ENCODE results near the gene CTRL. TPM values are rescaled to one million over a fixed set of nuclear protein-coding genes. Genes with fewer than 3 reads are reported as not detected.

Gene CTRL
- total RNA-seq, 4 donors from 2014 or later, result 0.87 to 3.6 (median 1.6) TPM

DNA sequence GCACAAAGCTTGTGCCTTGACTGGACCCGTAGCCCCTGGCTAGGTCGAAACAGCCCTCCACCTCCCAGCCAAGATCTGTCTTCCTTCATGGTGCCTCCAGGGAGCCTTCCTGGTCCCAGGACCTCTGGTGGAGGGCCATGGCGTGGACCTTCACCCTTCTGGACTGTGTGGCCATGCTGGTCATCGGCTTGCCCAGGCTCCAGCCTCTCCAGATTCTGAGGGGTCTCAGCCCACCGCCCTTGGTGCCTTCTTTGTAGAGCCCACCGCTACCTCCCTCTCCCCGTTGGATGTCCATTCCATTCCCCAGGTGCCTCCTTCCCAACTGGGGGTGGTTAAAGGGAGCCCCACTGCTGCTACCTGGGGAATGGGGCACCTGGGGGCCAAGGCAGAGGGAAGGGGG lies 3.5 kb downstream of the CTRL start:
- Histone ChIP-seq H3K4me1 (peaks cover 0 to 36% (median 0%) of the 10 kb centered on the region in 4 donors), H3K36me3 (peaks cover 0 to 70% (median 5%) of the 10 kb centered on the region in 3 donors), H3K4me3 (no peak overlapping the region), H3K9me3 (no peaks in the 10 kb centered on the region), H3K27ac (no peak overlapping the region), H3K27me3 (no peaks in the 10 kb centered on the region)
- 83 to 87% methylated on average over 7 of the region's 7 CpGs for WGBS, 2 donors
- no peak for TF ChIP-seq EP300 (IDR thresholded peaks at IDR 0.05)
- no peak for TF ChIP-seq POLR2A (IDR thresholded peaks at IDR 0.05)
- TF ChIP-seq, protein P1, sequence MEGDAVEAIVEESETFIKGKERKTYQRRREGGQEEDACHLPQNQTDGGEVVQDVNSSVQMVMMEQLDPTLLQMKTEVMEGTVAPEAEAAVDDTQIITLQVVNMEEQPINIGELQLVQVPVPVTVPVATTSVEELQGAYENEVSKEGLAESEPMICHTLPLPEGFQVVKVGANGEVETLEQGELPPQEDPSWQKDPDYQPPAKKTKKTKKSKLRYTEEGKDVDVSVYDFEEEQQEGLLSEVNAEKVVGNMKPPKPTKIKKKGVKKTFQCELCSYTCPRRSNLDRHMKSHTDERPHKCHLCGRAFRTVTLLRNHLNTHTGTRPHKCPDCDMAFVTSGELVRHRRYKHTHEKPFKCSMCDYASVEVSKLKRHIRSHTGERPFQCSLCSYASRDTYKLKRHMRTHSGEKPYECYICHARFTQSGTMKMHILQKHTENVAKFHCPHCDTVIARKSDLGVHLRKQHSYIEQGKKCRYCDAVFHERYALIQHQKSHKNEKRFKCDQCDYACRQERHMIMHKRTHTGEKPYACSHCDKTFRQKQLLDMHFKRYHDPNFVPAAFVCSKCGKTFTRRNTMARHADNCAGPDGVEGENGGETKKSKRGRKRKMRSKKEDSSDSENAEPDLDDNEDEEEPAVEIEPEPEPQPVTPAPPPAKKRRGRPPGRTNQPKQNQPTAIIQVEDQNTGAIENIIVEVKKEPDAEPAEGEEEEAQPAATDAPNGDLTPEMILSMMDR (IDR thresholded peaks at IDR 0.05), result no peak
- DNase-seq (ENCODE audit: low spot score in 2 of 2), result no peak

DNA sequence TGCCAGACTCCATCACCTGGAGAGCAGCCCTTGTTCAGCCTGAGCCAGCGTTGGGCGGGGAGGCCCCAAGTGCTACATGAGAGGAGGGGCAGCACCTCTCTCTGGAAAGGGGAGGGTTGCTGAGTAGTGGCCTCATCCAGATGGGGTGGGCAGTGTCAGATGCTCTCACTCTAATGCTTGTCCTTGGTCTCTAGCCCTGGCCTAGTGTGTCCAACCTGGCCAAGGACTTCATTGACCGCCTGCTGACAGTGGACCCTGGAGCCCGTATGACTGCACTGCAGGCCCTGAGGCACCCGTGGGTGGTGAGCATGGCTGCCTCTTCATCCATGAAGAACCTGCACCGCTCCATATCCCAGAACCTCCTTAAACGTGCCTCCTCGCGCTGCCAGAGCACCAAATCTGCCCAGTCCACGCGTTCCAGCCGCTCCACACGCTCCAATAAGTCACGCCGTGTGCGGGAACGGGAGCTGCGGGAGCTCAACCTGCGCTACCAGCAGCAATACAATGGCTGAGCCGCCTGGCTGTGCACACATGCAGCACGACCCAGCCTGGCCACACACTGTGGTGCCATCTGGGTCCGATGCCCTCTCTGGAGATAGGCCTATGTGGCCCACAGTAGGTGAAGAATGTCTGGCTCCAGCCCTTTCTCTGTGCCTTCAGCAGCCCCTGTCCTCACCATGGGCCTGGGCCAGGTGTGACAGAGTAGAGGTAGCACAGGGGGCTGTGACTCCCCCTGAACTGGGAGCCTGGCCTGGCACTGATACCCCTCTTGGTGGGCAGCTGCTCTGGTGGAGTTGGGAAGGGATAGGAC lies 4.3 kb downstream of the CTRL start:
- Histone ChIP-seq H3K27ac (peak overlapping the region in 2 of 4 donors; percentile 7 to 62), H3K4me3 (no peak overlapping the region), H3K27me3 (no peaks in the 10 kb centered on the region), H3K36me3 (peaks cover 0 to 75% (median 5%) of the 10 kb centered on the region in 3 donors), H3K9me3 (no peaks in the 10 kb centered on the region), H3K4me1 (peaks cover 0 to 44% (median 0%) of the 10 kb centered on the region in 4 donors)
- TF ChIP-seq POLR2A (IDR thresholded peaks at IDR 0.05) (no peak), EP300 (IDR thresholded peaks at IDR 0.05) (no peak)
- TF ChIP-seq, protein P1 (IDR thresholded peaks at IDR 0.05), result no peak
- peak in 1 of 2 donors; percentile 10 for DNase-seq (ENCODE audit: low spot score in 2 of 2)
- 83 to 94% methylated on average over 21 to 22 of the region's 22 CpGs for WGBS, 2 donors

DNA sequence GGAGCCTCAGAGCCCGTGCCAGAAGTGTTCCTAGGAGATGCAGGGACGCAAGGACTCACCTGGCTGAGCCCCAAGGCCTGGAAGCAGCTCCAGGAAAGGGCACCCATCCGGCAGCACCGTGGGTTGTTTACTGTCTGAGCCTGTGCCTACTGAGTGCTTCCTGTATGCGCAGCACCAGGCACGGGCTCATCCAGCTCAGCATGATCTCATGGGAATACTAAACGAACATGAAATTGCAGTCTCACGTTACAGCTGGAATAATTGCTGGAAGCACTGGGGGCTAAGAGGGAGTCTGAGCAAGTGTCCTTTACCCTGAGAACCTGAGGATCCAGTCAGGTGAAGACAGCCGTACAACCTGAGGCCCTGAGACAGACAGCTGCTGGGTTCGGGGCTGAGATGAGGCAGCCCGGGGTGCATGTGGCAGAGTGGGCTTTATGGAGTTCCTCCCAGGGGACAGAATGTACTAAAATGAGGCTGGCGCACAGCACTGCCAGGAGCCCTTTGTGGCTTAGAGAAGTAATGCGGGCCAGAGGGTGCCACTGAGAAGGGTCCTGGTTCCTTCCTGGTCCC lies 5.4 kb downstream of the CTRL start:
- H3K27me3 ChIP-seq, result no peaks in the 10 kb centered on the region
- no peak for TF ChIP-seq EP300 (IDR thresholded peaks at IDR 0.05)
- TF ChIP-seq POLR2A (IDR thresholded peaks at IDR 0.05), result no peak
- TF ChIP-seq, protein P1 (IDR thresholded peaks at IDR 0.05), result no peak
- 46 to 53% methylated on average over 7 to 13 of the region's 13 CpGs for WGBS, 2 donors
- H3K9me3 ChIP-seq, result no peaks in the 10 kb centered on the region
- peak overlapping the region; percentile 2 to 62 (median 20) for H3K27ac ChIP-seq
- H3K36me3 ChIP-seq, result peaks cover 0 to 66% (median 5%) of the 10 kb centered on the region in 3 donors
- H3K4me1 ChIP-seq, result peaks cover 0 to 53% (median 4%) of the 10 kb centered on the region in 4 donors
- peak in 1 of 2 donors; percentile 9 for DNase-seq (ENCODE audit: low spot score in 2 of 2)
- H3K4me3 ChIP-seq, result no peak overlapping the region

DNA sequence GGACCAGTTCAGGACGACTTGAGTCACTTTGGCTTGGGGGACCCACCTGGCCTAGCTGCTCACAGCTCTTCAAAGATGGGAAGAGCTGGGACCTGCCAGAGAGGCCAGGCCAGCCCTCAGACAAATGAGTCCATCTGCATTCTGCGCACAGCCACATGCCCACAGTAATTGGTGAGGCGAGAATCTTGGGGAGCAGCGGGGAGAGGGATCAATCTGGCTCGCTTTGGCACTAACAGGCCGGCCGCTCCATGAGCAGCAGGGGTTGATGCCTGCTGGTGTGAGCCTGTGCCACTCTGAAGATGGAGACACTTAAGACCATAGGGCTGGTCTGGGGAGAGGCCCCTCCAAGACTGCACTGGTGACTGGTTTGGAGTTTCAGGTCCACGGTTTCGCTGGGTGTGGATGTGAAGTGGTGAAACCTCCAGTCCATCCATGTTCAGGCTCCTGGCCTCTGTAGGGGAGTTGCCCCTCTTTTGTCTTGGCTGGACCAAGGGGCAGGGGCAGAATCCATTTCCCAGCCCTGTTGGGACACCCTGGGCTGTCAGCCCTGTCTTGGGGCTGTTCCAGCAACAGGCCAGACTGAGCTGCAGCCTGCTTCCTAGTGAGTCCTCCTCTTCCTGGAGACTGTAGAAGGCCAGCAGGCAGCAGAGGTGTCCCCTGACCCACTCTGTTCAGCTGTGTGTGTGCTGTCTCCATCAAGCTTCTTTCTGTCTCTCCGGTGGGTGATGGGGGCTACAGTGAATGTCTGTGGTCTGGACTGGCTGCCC lies 7.3 kb downstream of the CTRL start:
- TF ChIP-seq EP300 (IDR thresholded peaks at IDR 0.05) (no peak), POLR2A (IDR thresholded peaks at IDR 0.05) (no peak)
- TF ChIP-seq, protein P1 (IDR thresholded peaks at IDR 0.05), result no peak
- peaks cover 0 to 48% (median 5%) of the 10 kb centered on the region in 3 donors for H3K36me3 ChIP-seq
- H3K27ac ChIP-seq, result peak overlapping the region in 1 of 4 donors; percentile 16
- no peaks in the 10 kb centered on the region for H3K27me3 ChIP-seq
- H3K9me3 ChIP-seq, result no peaks in the 10 kb centered on the region
- peaks cover 0 to 65% (median 4%) of the 10 kb centered on the region in 4 donors for H3K4me1 ChIP-seq
- 76 to 91% methylated on average over 10 of the region's 10 CpGs for WGBS, 2 donors
- H3K4me3 ChIP-seq, result no peak overlapping the region
- no peak for DNase-seq (ENCODE audit: low spot score in 2 of 2)
